GM12864 (cell line): ENCODE data around the gene ZPLD1.

Source experiments
- DNase-seq: peaks from one replicate; pipeline ENCODE4 v3.0.0-alpha.2; 2011; ENCODE audit warnings: low read depth
- H3K4me3 ChIP-seq: 2 replicates; pipeline ENCODE4 v1.5.1; 2011; ENCODE audit warnings: mild to moderate bottlenecking, low read depth, low read length, control low read depth
- CTCF ChIP-seq: IDR thresholded peaks from 2 replicates; pipeline ENCODE4 v1.5.1; 2011; ENCODE audit warnings: low read depth, mild to moderate bottlenecking, moderate library complexity, low read length, control low read depth, inconsistent platforms; ENCODE audit errors: missing control alignments

Gene ZPLD1

DNA sequence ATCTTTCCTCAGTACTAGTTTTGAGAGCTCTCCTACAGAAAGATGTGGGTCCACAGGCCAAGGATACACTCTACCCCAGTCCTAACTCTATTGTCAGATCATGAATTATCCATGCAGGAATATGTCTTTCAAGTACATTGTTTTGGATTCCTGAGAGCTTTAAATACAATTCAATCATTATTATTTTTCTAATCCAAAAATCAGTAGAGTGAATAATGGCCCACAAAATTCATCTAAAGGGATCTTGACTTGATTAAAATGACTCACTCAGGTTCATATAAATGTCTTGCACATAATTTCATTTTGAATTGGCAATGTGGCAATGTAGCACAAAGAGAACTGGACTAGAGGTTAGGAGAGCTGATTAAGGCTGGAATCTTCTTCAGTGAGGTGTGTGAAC lies 93.9 kb downstream of the ZPLD1 start:
- H3K4me3 ChIP-seq, result no peak overlapping the region
- no peak for TF ChIP-seq CTCF
- no peak for DNase-seq
